Glutamatergic neuron (in vitro differentiated cells): Measurements from ENCODE around the gene MIA2. TPM values are rescaled to one million over a fixed set of nuclear protein-coding genes. Genes with fewer than 3 reads are reported as not detected.

Experiments
- DNase-seq: peaks from one replicate; pipeline ENCODE4 v3.0.0; 2022
- H3K27ac Mint-ChIP-seq: one replicate; pipeline ENCODE4 v1.8.0; 2020; ENCODE audit warnings: mild to moderate bottlenecking, mixed read lengths, inconsistent platforms; ENCODE audit not compliant: unreplicated experiment
- H3K27me3 Mint-ChIP-seq: one replicate; pipeline ENCODE4 v1.8.0; 2020; ENCODE audit warnings: mild to moderate bottlenecking, moderate library complexity, mixed read lengths, inconsistent platforms; ENCODE audit not compliant: unreplicated experiment
- H3K36me3 Mint-ChIP-seq: one replicate; pipeline ENCODE4 v1.8.0; 2020; ENCODE audit warnings: mild to moderate bottlenecking, mixed read lengths, inconsistent platforms; ENCODE audit not compliant: unreplicated experiment
- H3K4me1 Mint-ChIP-seq: one replicate; pipeline ENCODE4 v1.8.0; 2020; ENCODE audit warnings: mild to moderate bottlenecking, low read depth, mixed read lengths, inconsistent platforms; ENCODE audit not compliant: unreplicated experiment
- H3K4me3 Mint-ChIP-seq: one replicate; pipeline ENCODE4 v1.8.0; 2020; ENCODE audit warnings: mild to moderate bottlenecking, mixed read lengths, inconsistent platforms; ENCODE audit not compliant: unreplicated experiment
- H3K9me3 Mint-ChIP-seq: one replicate; pipeline ENCODE4 v1.8.0; 2020; ENCODE audit warnings: mild to moderate bottlenecking, moderate library complexity, mixed read lengths, inconsistent platforms; ENCODE audit not compliant: unreplicated experiment
- CTCF ChIP-seq: fragments of 200-600 bp; sonication (generic); IDR thresholded peaks from one replicate; pipeline ENCODE4 v1.5.0; 2021; ENCODE audit not compliant: partially characterized antibody, unreplicated experiment
- total RNA-seq: library from RNA; stranded (reverse); fragmentation: NEBNext Ultra II Directional; extraction: Animal tissue kit (Norgen Biotek cat#: 25700); gene quantifications from one replicate; pipeline ENCODE4 v1.2.1, GENCODE V29; 2021; ENCODE audit not compliant: unreplicated experiment

The MIA2 gene
- total RNA-seq, 1 donor from 2014 or later = 9.7 TPM

GRCh38 chr14:39266871-39267607 lies 33.3 kb downstream of the MIA2 start:
- H3K9me3 Mint-ChIP-seq = peaks cover 14% of the 10 kb centered on the region
- H3K27me3 Mint-ChIP-seq = peaks cover 6% of the 10 kb centered on the region
- TF ChIP-seq CTCF = no peak
- peaks cover 7% of the 10 kb centered on the region for H3K36me3 Mint-ChIP-seq
- H3K4me1 Mint-ChIP-seq = peaks cover 16% of the 10 kb centered on the region
- peak overlapping the region; percentile 87 for H3K4me3 Mint-ChIP-seq
- DNase-seq = peak; percentile 83
- peak overlapping the region; percentile 57 for H3K27ac Mint-ChIP-seq

GRCh38 chr14:39267608-39268005 lies 33.9 kb downstream of the MIA2 start:
- Mint-ChIP-seq H3K4me3 (peak overlapping the region; percentile 87), H3K36me3 (peaks cover 7% of the 10 kb centered on the region), H3K4me1 (peaks cover 16% of the 10 kb centered on the region), H3K27ac (peak overlapping the region; percentile 57), H3K27me3 (peaks cover 6% of the 10 kb centered on the region), H3K9me3 (peaks cover 14% of the 10 kb centered on the region)
- DNase-seq = no peak
- TF ChIP-seq CTCF = no peak

- no peak for TF ChIP-seq CTCF
- no peak overlapping the region for H3K27ac Mint-ChIP-seq
- peaks cover 6% of the 10 kb centered on the region for H3K27me3 Mint-ChIP-seq
- DNase-seq = no peak
- peak overlapping the region; percentile 87 for H3K4me3 Mint-ChIP-seq
- peaks cover 16% of the 10 kb centered on the region for H3K4me1 Mint-ChIP-seq
- H3K36me3 Mint-ChIP-seq = peaks cover 9% of the 10 kb centered on the region
- H3K9me3 Mint-ChIP-seq = peaks cover 12% of the 10 kb centered on the region
Measured at GRCh38 chr14:39268393-39268792, 34.7 kb downstream of the MIA2 start.

GRCh38 chr14:39272918-39273317 lies 39.2 kb downstream of the MIA2 start:
- Mint-ChIP-seq H3K4me3 (no peak overlapping the region), H3K36me3 (peaks cover 12% of the 10 kb centered on the region), H3K27me3 (peaks cover under 1% of the 10 kb centered on the region), H3K9me3 (peaks cover under 1% of the 10 kb centered on the region), H3K27ac (no peak overlapping the region), H3K4me1 (peaks cover 8% of the 10 kb centered on the region)
- no peak for TF ChIP-seq CTCF
- DNase-seq = no peak

GRCh38 chr14:39275395-39275794 lies 41.7 kb downstream of the MIA2 start:
- no peaks in the 10 kb centered on the region for H3K4me1 Mint-ChIP-seq
- H3K27ac Mint-ChIP-seq = no peak overlapping the region
- H3K27me3 Mint-ChIP-seq = no peaks in the 10 kb centered on the region
- H3K36me3 Mint-ChIP-seq = peaks cover 12% of the 10 kb centered on the region
- no peak overlapping the region for H3K4me3 Mint-ChIP-seq
- no peak for TF ChIP-seq CTCF
- no peaks in the 10 kb centered on the region for H3K9me3 Mint-ChIP-seq
- DNase-seq = no peak
